GM19025 (cell line): ENCODE results near the gene PACS2.
"Not testable (repeated sequence)": the region's sequence is repeated elsewhere in the genome, so short reads cannot be mapped to it uniquely, and the experiment has no call there.

ENCODE experiments used
- ATAC-seq: cut with Tn5 transposase; IDR thresholded peaks from one replicate; pipeline ENCODE4 v1.9.1; 2021; ENCODE audit warnings: mild to moderate bottlenecking, low read depth, moderate library complexity; ENCODE audit not compliant: unreplicated experiment

PACS2 gene

DNA sequence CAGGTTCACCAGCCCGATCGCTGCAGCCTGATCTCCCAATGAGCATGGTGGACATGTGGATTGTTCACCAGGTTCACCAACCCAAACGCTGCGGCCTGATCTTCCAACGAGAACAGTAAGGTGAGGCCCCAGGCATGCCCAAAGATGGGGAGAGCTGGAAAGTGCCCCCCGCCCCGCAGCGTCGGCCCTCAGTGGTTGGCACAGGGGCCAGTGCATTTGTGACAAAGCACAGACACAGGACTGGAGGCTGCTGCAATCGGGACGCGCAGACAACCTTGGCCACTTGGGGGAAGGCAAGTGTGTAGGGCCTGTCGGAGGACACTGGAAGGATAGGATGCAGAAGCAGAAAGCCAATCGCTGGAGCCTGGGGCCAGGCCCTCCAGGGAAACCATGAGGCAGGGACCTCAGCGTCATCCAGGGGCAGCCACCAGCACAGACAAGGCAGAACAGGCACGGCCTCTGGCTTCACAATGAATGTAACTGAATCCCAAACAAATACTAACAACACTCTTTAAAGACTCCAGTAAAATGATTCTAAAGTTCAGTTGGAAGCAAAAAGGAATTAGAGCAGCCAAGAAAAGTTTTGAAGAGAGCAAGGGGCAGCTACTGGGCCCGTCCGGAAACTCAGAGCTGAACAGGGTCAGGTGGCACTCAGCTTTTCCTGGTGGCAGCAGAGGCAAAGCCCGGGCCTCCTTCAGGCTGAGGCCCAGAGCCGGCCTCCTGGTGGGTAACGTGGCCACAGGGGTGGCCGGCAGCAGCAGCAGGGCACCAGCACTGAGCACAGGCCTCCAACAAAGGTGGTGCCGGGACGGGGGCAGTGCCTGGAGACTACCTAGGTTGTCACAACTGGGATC, 27.1 kb upstream of the PACS2 start:
- no peak for ATAC-seq

DNA sequence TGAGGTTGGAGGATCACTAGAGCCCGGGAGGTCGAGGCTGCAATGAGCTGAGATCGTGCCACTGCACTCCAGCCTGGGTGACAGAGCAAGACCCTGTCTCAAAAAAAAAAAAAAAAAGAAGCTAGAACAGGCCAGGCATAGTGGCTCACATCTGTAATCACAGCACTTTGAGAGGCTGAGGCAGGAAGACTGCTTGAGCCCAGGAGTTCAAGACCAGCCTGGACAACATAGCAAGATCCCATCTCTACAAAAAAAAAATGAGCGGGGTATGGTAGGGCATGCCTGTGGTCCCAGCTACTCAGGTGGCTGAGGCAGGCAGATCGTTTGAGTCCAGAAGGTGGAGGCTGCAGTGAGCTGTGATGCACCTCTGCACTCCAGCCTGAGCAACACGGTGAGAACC, 25.6 kb upstream of the PACS2 start:
- ATAC-seq = not testable (repeated sequence)

DNA sequence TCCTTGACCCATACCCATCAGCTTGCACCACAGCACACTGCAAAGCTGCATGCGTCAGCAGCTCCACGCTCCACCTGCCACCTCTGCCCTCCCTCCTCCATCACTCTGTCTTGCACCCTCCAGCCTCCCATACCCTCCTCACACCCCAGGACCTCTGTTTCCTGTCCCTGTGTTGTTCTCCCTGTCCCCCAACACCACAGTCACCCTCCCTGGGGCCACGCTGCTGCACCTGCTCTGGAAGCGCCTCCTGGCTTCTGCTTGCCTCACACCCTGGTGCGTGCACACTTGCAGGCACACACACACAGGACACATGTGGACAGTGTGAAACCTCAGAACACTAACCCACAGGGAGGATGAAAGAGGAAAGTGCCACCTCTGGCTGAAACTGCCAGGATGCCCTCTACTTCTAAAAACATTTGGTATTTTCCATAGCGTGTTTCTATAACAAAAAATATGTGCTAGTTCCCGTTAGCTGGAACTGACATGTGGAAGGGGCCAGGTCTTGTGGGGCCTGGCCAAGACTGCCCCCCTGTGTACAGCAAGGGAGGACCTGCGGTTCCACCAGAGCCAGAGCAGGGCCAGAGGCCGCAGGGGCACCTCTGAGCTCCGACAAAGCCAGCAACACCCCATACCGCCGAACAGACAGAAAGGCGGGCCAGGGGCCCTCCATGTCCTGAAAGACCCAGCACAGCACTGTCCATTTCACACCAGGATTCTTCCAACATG, 23.8 kb upstream of the PACS2 start:
- ATAC-seq = no peak

DNA sequence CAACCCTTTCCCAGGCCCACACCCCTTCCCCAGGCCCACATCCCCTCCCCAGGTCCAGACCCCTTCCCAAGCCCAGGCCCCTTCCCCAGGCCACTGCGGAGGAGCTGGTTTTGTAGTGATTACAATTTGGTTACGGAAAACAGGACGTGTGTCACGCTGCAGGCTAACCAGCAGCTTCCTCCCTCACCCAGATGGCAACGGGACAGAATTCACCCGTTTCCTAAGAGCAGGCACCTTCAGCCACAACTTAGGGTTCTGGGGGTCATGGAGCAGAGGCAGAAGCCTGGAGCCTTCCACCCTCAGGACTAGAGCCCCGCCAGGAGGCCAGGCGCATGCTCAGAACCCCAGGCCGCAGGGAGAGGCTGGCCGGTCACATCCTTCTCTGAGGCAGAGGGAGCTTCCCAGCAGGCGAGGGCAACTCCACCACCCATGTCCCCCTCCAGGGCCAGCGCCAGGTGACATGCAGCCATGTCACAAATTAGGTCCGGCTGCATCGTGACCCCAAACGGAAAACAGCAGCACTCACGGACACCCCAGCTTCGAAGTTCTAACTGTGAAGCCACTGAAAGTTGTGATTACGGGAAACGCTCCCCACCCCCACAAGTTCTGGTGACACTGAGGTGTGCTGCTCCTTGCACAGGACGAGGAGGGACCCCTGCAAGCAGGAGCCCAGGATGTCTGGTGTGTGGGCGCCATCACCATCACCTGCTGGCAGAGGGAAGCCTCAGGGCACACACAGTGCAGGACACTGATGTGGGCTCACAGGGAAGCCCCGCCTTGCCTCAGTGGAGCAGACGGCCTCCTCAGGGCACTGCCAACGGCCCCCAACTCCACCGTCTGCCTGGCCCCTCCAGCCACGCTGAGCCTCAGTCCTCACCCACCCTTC, 21.5 kb upstream of the PACS2 start:
- ATAC-seq = no peak

DNA sequence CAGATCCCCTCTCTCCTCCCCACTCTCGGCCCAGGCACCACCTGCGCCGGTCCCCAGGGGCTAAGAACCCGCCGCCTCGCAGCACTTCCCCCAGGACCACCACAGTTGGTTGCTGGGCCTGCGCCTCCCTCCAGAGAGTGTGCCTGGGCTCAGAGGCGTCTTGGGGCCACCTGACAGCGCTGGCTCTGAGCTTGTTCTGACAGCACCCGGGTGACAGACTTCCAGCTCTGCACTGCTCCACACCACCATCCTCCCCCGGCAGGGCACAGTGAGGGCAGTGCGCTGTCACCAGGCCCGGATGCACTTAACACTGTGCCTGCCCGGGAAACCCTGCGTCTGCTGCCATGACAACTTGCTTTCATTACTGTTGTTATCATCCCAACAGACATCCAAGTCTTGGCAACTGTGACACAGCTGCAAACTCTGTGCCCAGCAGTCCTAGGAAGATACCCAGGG, 20.4 kb upstream of the PACS2 start:
- no peak for ATAC-seq

DNA sequence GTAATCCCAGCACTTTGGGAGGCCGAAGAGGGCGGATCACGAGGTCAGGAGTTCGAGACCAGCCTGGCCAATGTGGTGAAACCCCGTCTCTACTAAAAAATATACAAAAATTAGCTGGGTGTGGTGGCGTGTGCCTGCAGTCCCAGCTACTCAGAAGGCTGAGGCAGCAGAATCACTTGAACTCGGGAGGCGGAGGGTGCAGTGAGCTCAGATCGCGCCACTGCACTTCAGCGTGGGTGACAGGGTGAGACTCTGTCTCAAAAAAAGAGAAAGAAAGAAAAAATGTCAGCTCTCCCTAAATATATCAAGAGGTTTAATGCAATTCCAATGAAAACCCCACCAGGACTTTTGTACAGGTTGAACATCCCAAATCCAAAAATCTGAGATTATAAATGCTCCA, 17.2 kb upstream of the PACS2 start:
- not testable (repeated sequence) for ATAC-seq

DNA sequence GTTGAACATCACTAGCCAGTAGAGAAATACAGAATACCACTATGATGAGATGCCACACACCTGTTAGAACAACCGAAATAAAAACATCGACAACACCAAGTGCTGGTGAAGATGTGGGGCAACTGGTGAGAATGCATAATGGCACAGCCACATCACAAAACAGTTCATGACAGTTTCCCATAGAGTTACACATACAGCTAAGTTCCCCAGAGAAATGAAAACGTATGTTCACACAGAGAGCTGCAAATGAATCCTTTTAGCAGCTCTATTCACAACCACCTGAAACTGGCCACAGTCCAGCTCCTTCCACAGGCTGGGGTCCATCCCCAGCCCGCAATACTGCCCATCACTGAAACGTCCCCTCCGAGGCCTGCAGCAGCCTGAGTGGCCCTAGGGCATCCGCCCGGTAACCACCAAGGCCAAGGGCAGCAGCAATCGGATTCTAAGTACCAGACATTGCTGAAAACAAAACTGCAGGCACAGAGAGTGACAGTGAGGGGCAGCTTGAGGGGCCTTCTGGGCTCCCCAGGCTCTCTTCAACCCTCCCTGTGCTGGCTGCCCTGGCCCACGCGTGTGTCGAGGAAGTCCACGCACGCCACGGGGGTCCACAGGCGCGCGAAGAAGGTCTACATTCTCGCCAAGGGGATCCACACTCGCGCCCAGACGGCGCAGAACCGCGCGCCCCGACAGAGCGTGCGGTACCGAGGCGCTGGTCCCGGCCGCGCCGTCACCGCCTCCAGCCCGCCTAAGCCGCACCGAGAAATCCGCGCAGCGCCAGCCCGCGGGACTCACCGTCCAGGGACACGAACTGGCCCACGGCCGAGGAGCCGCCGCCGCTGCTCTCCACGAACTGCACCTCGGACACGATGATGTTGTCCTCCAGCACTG, 14.7 kb upstream of the PACS2 start:
- peak; percentile 12 for ATAC-seq

DNA sequence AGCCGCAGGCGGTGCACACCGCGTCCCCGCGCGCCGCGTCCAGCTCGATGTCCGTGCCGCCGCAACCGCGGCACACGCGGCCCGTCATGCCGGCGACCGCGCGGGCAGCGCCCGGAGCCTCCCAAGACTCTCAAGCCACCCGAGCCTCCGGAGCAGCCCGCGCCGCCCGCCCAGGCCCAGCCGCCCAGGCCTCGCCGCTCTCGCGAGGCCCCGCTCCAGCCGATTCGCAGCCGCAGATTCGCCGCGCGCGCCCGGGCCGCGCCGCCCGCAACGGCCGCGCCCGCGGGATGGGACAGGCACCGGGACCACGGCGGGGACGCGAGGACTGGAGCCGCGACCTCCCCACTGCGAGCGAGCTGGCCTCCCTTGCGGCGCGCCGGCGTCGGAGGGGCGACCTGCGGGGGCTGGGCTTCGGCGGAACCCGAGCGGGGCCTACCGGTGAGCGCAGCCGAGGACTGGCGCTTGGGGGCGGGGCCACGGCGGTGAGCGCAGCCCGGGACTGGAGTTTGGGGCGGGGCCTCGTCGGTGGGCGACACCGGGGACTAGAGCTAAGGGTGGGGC, 13.9 kb upstream of the PACS2 start, which contains the start of gene BRF1:
BRF1 (minus strand) TSS at position 460 of the 561 bp plus-strand sequence; CDS start at position 88, 372 bp downstream.
- ATAC-seq = peak; percentile 81

DNA sequence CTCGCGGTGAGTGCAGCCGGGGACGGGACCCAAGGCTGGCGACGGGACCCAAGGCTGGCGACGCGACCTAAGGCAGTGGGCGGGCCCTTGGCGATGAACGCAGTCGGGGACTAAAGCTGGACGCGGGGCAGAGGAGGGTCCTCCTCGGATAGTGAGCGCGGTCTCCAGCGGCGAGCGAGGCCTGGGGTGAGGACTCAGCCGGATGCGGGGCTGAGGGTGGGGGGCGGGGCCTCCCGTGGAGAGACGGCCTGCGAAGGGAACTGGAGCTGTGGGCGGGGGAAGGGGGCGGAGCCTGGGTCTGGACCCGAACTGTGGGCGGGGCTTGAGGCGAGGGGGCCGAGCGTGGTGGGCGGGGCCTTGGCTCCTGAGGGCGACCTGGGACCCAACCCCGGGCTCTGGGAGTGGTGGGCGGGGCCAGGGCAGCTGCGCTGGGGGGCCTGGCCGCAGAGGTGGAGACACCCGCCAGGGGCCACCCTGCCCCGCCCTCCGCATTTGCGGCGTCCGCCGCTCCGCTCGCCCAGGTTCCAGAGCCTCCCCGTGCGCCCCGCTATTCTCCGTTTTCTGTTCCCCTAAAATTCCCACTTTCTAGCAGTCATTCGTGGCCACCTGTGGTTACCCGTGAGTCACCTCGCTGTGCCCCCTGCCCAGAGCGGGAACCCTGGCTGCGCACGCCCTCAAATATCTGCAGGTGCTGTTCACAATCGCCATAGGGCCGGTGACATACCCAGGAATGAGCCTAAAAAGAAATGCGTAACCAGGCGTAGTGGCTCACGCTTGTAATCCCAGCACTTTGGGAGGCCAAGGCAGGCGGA, 13.2 kb upstream of the PACS2 start:
- ATAC-seq = peak; percentile 45

DNA sequence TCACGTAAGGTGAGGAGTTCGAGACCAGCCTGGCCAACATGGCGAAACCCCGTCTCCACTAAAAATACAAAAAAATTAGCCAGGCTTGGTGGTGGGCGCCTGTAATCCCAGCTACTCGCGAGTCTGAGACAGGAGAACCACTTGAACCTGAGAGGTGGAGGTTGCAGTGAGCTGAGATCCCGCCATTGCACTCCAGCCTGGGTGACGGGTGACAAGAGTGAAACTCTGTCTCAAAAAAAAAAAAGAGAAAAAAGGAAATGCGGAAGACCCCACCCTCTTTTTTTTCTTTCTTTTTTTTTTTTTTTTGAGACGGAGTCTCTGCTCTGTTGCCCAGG, 12.7 kb upstream of the PACS2 start:
- not testable (repeated sequence) for ATAC-seq

DNA sequence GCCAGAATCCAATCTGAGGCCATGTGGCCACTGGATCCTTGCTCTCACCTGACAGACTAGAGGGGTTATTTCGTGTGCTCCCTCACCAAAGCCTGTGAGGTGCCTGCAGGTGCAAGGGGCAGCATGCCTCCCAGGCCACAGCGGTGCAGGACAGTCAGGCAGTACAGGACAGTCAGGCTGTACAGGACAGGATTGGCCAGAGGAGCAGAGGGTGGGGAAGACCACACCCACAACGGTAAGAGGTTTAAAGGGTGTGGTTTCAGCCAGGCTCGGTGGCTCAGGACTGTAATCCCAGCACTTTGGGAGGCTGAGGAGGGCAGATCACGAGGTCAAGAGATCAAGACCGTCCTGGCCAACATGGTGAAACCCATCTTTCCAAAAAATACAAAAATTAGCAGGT, 10.6 kb upstream of the PACS2 start:
- no peak for ATAC-seq

DNA sequence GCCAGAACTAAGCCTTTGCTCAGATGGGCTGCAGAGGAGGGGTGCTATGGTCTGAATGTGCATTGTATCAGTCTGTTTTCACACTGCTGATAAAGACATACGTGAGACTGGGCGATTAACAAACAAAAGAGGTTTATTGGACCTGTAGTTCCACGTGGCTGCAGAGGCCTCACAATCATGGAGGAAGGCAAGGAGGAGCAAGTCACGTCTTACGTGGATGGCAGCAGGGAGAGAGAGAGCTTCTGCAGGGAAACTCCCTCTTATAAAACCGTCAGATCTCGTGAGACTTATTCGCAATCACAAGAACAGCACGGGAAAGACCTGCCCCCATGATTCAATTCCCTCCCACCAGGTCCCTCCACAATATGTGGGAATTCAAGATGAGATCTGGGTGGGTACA, 10.0 kb upstream of the PACS2 start:
- ATAC-seq = no peak

DNA sequence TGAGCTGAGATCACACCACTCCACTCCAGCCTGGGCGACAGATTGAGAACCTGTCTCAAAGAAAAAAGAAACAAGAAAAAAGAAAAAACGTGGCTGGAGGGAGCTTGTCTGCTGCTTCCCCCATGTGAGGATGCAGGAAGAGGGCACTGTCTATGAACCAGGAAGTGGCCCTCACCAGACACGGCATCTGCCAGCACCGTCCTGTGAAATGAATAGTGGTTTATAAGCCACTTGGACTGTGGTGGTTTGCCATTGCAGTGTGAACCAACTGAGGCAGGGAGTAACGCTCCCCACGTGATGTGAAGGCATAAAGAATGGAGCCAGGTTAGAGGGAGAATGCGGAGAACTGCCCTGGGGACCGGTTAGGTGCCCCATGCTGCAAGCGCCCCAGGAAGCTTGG, 9.2 kb upstream of the PACS2 start:
- no peak for ATAC-seq

DNA sequence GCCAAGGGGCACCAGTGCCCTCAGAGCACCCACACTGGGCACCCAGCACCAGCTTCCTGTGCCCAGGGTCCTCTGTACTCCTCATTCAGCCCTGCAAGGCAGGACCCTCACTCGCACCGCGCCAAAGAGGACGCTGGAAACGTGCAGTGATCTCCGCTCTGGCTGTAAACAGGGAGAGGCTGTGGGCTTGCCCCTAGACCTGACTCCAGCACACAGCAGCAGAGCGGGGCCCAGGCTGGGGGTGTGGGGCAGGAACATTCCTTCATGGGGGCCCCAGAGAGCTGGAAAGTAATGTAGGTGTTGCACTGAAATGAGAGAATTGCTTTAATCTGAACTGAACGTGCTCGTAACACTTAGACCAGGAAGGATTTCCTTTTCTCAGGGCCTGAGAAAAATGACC, 8.8 kb upstream of the PACS2 start:
- ATAC-seq = no peak

DNA sequence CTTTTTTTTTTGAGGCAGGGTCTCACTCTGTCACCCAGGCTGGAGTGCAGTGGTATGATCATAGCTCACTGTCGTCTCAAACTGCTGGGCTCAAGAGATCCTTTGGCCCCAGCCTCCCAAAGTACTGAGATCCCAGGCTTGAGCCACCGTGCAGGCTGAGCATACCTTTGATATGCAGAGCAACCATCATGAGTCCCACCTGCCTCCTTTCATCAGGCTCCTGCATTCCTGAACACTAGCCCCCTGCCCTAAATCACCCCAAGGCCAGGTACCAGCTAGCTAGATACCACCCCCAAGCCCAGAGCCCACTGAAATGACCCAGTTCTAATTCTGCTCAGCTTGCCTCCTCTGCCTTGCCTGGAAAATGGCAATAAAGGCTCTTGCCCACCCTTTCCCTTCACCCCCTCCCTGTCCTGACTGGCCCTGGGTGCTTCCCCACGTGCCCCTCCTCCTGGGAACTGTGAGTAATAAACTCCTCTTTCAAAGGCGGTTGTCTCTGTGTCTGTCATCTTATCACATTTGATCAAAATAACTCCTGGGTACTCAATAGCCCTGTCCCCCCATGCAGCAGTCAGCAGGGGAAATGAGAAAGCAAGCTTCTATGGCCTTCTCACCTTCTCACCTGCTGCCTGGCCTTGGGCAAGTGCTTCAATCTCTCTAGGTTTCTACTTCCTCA, 7.4 kb upstream of the PACS2 start:
- ATAC-seq = no peak

DNA sequence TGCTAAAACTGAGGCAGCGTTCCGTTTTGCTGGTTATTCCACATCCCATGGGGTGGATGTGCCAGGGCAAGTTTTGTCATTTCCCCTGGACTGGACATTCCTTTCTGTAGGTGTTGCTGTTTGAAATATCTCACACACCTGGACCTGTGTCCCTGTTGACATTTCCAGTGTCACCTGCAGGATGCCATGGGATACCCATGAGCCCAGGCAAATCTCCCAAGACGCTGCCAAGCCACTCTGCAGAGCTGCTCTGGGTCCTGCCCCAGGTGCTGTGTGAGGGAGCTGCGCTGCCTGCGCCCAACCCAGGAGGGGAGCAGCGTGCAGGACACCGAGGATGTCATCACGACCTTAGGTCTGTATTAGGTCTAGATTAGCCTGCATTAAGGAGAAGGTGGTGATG, 5.2 kb upstream of the PACS2 start:
- no peak for ATAC-seq

DNA sequence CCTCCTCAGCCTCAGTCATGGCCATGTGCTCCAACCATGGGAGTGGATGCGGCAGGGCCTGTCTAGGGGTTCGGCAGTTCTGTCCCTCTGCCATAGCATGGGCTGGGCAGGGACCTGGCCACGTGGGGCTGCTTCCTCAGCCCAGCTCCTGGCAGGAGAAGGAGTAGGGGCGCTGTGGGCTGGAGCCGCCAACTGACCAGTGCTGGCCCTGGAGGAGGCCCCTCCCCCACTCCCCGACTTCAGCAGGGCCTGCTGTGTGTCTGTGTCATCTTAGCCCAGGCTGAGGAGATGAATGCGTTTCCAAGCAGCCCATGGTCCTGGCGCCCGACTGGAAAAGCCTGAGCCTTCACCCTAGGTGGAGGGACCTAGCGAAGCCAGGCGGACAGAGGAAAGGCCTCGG, 2.7 kb upstream of the PACS2 start:
- no peak for ATAC-seq

DNA sequence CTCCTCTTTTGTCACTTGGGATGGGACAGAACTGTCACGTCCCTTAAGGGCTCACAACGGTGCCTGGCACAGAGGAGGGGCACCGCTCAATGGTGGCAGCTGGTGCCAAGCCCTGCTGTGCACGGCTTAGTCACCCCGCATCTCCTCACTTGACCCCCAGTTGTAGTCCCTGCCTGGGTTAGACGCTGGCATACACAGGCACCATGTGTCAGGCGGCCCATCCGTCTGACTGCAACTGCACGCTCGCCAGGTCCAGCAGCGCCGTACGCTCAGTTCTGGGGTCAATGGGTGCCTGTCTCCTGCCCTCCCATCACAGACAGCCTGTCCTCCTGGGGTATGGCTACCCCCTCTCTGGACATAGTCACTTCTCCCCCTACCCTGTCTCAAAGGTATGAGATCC, 1.6 kb upstream of the PACS2 start:
- ATAC-seq = no peak
